HG03521 (cell line): Measurements from ENCODE around the gene FBLN7.
"Not testable (repeated sequence)": the region's sequence is repeated elsewhere in the genome, so short reads cannot be mapped to it uniquely, and the experiment has no call there.

Source experiments
- ATAC-seq: cut with Tn5 transposase; IDR thresholded peaks from one replicate; pipeline ENCODE4 v1.9.1; 2021; ENCODE audit warnings: mild to moderate bottlenecking, moderate library complexity; ENCODE audit not compliant: unreplicated experiment

FBLN7 gene

GRCh38 chr2:112138159-112139032, at the start of gene FBLN7:
Gene FBLN7, plus strand, starts transcription at chr2:112138385. Its CDS starts 271 bp downstream, at chr2:112138656.
- no peak for ATAC-seq

- ATAC-seq = no peak
Observed at GRCh38 chr2:112089375-112089774, 48.8 kb upstream of the FBLN7 start.

DNA sequence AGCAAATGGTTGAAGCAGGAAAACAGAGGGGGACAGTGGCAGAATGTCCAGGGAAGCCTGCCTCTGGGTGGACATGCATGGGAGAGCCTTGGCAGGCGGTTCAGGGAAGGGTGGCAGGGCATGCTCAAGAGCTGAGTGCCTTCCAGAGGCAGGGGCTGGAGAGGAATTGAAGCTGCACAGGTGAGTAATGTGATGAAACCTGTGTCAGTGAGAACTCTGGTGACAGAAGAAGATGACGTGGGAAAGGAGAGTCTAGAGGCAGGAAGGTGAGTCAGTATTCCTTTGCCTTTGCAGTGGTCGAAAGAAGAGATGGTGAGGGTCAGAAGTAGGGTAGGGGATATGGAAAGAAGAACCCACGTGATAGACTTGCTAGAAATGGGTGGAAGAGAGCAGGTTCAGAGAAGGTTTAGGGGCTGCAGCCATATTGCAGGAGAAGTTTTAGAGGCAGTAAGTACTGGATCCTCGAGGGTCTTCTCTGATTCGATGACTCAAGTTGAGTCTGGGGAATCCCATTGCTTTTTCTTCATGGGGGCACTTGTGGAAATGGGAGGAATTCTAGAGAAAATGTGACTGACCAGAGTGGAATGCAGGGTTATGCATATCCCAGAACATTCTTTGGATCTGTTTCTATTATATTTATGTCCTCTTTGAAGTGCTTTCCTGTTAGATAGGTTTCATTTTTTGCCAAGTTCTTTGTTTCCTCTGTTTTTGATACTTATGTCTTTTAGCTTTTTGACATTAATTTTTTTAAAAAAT, 45.7 kb upstream of the FBLN7 start:
- no peak for ATAC-seq

GRCh38 chr2:112093216-112093615, 45.0 kb upstream of the FBLN7 start:
- ATAC-seq = no peak

GRCh38 chr2:112095681-112096080, 42.5 kb upstream of the FBLN7 start:
- ATAC-seq = no peak

DNA sequence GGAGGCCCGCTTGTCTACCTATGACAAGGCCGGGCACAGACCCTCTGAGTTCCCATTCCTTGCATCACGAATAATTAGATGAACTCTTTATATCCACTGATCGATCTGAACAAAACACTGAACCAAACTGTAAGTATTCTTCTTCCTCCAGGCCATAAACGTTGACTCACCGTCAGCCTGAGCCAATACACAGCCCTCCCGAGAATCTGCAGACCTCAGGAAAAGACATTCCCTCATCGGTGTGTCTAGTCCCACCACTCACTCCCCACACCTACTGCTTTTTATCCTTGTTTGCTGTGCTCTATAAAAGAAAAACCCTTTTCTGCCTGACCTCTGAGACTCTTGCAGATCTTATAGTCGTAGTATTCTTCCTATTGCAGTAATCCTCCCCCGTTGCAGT, 42.1 kb upstream of the FBLN7 start:
- ATAC-seq = no peak

- ATAC-seq = no peak
Observed at GRCh38 chr2:112108178-112108832, 29.9 kb upstream of the FBLN7 start.

DNA sequence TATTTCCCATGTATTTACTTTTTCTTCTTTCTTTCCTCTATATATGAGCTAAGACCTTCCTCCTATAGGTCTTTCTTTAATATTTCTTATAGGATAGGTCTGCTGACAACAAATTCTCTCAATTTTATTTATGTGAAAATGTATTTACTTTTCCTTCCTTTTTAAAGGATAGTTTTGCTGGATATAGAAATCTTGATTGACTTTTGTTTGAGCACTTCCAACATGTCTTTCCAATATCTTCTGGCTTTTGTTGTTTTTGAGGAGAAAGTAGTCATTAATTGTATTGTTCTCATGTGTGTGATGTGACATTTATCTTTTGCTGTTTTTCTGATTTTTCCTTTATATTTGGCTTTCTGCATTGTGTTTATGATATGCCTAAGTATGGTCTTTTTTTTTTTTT, 28.9 kb upstream of the FBLN7 start:
- no peak for ATAC-seq

GRCh38 chr2:112110966-112111365, 27.2 kb upstream of the FBLN7 start:
- no peak for ATAC-seq

- not testable (repeated sequence) for ATAC-seq
Observed at GRCh38 chr2:112113354-112113753, 24.8 kb upstream of the FBLN7 start.

- no peak for ATAC-seq
Observed at GRCh38 chr2:112118148-112118547, 20.0 kb upstream of the FBLN7 start.

DNA sequence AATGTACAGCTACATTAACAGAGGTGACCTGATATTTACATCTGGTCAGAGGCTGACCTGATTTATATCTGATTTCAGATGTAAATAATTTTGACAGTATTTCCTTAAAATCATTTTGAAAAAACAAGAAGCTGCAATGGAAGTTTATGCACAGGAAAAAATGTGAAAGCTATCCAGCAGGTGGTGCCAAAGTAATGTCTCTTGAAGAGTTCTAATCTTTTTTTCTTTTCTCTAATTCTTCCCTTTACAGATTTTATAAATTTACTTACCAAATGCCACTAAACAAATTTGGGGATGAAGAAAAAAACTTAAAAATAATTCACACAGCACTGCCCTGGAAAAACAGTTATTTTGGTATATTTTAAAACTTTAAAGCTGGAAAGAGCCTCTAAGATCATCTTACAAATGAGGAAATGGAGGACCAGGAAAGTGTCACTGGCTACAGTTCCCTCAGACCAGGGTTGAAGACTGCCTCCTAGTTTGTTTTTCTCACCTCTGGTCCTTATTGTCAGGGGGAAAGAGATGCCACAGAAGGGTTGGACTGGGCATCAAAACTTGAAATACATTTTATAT, 16.4 kb upstream of the FBLN7 start:
- no peak for ATAC-seq

GRCh38 chr2:112129060-112129459, 9.1 kb upstream of the FBLN7 start:
- ATAC-seq = no peak

DNA sequence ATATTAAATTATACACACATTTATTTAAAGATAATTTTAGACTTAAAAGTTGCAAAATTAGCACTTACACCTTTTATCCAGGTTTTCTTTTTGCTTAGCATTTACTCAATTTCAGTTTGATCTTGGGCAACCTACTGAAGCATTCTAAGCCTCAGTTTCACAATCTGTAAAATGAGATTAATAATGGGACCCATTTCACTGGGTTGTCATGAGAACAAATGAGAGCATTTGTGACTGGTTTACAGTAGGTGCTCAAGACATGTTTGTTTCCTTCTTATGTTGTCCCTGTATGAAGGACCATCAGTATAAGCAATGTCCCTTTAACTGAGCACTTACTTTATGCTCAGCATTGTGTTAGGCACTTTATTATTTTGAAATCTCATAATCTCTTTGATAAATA, 4.8 kb upstream of the FBLN7 start:
- no peak for ATAC-seq

DNA sequence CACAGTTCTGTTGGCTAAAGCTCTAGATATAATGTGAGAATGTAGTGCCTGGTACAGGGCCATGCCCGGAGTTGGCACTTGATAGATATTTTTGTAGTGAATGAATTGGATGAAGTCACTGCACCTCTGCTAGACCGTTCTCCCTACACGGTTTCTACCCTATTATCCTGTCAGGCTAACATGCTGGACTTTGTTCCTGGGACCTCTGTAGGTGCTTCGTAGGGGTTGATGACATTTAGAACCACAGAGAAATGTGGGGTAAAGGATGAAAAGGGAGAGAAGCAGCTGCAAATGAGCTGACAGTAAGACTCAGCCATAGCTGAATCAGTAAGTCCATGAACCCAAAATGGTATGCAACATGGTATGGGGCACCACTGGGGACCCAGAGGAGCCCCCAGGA, 4.1 kb upstream of the FBLN7 start:
- ATAC-seq = no peak

GRCh38 chr2:112136096-112136495, 2.1 kb upstream of the FBLN7 start:
- ATAC-seq = no peak

DNA sequence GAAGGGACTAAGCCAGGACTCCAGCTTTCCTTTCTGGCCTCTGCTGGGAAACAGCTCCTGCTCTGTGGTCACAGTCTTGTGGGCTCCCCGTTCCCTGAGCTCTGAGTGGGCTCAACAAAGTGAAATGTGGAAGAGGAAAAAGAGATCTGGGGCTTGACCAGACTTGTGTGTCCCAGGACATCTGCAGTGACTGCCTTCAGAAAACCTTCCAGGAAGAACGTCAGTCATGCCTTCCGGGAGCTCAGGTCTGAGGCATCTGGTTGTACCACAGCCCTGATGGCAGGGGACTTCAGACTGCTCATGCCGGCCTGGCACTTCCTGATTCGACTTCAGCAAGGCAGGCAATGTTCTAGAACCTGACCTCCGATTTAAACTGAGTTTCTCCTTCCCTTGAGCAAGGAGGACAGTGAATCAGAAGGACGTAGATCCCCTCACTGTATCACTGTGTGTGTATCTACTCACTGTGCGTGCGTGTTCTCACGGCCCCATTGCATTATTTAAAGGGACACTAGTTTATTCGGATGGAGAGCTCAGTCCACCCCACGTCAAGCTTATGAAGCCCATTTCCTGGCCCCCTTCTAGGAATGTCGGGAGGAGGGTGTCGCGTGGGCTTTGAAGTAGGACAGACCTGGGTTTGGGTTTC, 548 bp upstream of the FBLN7 start:
- no peak for ATAC-seq

DNA sequence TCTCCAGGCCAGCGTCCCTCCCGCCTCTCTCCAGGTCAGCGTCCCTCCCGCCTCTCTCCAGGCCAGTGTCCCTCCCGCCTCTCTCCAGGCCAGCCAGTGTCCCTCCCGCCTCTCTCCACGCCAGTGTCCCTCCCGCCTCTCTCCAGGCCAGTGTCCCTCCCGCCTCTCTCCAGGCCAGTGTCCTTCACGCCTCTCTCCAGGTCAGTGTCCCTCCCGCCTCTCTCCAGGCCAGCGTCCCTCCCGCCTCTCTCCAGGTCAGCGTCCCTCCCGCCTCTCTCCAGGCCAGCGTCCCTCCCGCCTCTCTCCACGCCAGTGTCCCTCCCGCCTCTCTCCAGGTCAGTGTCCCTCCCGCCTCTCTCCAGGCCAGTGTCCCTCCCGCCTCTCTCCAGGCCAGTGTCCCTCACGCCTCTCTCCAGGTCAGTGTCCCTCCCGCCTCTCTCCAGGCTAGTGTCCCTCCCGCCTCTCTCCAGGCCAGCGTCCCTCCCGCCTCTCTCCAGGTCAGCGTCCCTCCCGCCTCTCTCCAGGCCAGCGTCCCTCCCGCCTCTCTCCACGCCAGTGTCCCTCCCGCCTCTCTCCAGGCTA, 939 bp downstream of the FBLN7 start:
- ATAC-seq = not testable (repeated sequence)

GRCh38 chr2:112139661-112140204, 1.5 kb downstream of the FBLN7 start:
- ATAC-seq = not testable (repeated sequence)

- no peak for ATAC-seq
Observed at GRCh38 chr2:112140205-112140802, 2.1 kb downstream of the FBLN7 start.
